ENCODE results near the gene CNKSR1. TPM values are rescaled to one million over a fixed set of nuclear protein-coding genes. Genes with fewer than 3 reads are reported as not detected.

CNKSR1 gene
- polyA plus RNA-seq, 1 of the 3 experiments (the other 2 are of a cell fraction), result 0.49 TPM

DNA sequence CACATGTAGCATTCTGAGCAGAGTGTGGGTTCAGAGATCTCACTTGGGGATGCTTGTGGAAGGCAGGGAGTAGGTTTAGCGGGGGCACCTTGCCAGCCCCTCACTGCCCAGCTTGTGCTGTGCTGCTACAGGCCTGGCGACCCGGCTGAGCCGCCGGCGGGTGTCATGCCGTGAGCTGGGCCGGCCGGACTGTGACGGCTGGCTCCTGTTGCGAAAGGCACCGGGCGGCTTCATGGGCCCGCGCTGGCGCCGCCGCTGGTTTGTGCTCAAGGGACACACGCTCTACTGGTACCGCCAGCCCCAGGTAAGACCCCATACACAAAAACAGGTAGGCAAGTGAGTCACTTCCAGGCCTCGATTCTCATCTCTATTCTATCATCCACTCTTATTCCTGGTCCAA, 7.6 kb downstream of the CNKSR1 start:
- Histone ChIP-seq H3F3A (replicated peaks; ENCODE audit: insufficient read depth) (no peaks in the 10 kb centered on the region), H3K9me2 (no peaks in the 10 kb centered on the region)

More for the DNA sequence above, 7.6 kb downstream of the CNKSR1 start:
- CTCF ChIA-PET, result interaction anchor here (0.6 to 2.2 kb wide), 2 partner anchors 15 to 49 kb away, joined by 4 to 7 read pairs; partner anchors contain the start of genes C1orf232, CEP85 and ZNF593
- POLR2A ChIA-PET, result no interaction called here
- WGBS (ENCODE audit: low lambda C conversion rate), result 85% methylated on average over 2 of the region's 21 CpGs
- TF ChIP-seq MXI1 (IDR thresholded peaks at IDR 0.05; ENCODE audit: low read depth, low read length) (no peak), EZH2phosphoT487 (IDR thresholded peaks at IDR 0.05; ENCODE audit: borderline replicate concordance, low read depth) (no peak), REST (IDR thresholded peaks at IDR 0.05; ENCODE audit: low read depth, low read length) (no peak), GABPA (IDR thresholded peaks at IDR 0.05; ENCODE audit: low read depth) (no peak), NRF1 (IDR thresholded peaks at IDR 0.05; ENCODE audit: low read depth, low read length) (no peak), SIN3A (IDR thresholded peaks at IDR 0.05; ENCODE audit: borderline replicate concordance, low read depth, low read length) (no peak), RAD21 (IDR thresholded peaks at IDR 0.05; ENCODE audit: low read length) (no peak), TCF12 (IDR thresholded peaks at IDR 0.05) (no peak), NFIC (IDR thresholded peaks at IDR 0.05; ENCODE audit: borderline replicate concordance) (no peak)
- TF ChIP-seq, protein P1, sequence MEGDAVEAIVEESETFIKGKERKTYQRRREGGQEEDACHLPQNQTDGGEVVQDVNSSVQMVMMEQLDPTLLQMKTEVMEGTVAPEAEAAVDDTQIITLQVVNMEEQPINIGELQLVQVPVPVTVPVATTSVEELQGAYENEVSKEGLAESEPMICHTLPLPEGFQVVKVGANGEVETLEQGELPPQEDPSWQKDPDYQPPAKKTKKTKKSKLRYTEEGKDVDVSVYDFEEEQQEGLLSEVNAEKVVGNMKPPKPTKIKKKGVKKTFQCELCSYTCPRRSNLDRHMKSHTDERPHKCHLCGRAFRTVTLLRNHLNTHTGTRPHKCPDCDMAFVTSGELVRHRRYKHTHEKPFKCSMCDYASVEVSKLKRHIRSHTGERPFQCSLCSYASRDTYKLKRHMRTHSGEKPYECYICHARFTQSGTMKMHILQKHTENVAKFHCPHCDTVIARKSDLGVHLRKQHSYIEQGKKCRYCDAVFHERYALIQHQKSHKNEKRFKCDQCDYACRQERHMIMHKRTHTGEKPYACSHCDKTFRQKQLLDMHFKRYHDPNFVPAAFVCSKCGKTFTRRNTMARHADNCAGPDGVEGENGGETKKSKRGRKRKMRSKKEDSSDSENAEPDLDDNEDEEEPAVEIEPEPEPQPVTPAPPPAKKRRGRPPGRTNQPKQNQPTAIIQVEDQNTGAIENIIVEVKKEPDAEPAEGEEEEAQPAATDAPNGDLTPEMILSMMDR (IDR thresholded peaks at IDR 0.05), result no peak
- Histone ChIP-seq H3K9ac (no peak overlapping the region), H3K36me3 (replicated peaks in 1 of 2; ENCODE audit: control insufficient read depth in 1 of 2, insufficient read depth in 2 of 2, low read length in 1 of 2) (no peaks in the 10 kb centered on the region), H3K4me2 (no peak overlapping the region), H3K9me3 (no peaks in the 10 kb centered on the region), H4K20me1 (ENCODE audit: insufficient read depth) (no peaks in the 10 kb centered on the region), H2AFZ (ENCODE audit: low read depth) (no peak overlapping the region), H3K4me1 (ENCODE audit: control insufficient read depth in 1 of 2, insufficient read depth in 2 of 2, low read depth in 1 of 2, low read length in 1 of 2) (no peaks in the 10 kb centered on the region), H3K79me2 (ENCODE audit: insufficient read depth) (no peaks in the 10 kb centered on the region), H3K4me3 (ENCODE audit: low read depth in 2 of 2, low read length in 1 of 2) (no peak overlapping the region), H3K27me3 (ENCODE audit: insufficient read depth) (no peaks in the 10 kb centered on the region), H3K27ac (ENCODE audit: low read depth in 2 of 2, low read length in 1 of 2) (no peak overlapping the region)
- no peak for DNase-seq
